Left renal pelvis (tissue), 4 donors: ENCODE measurements around the gene HSPA1L. TPM values are rescaled to one million over a fixed set of nuclear protein-coding genes. Genes with fewer than 3 reads are reported as not detected.
A peak's percentile ranks its signal among the peaks of the same experiment; 100 is the strongest.
"Not testable (repeated sequence)": the region's sequence is repeated elsewhere in the genome, so short reads cannot be mapped to it uniquely, and the experiment has no call there.

Experiments used
- DNase-seq, 4 donors: peaks; one replicate each; pipeline ENCODE4 v3.0.0-alpha.2; 2013; ENCODE audit warnings: low read depth in 4 of 4, low spot score in 3 of 4
- polyA plus RNA-seq, 4 donors: library from polyadenylated mRNA; unstranded; fragments of 120-200 nt; gene quantifications; one replicate each; pipeline ENCODE4 v1.2.1, GENCODE V29; 2013; ENCODE audit not compliant: insufficient read length in 4 of 4

HSPA1L gene
- polyA plus RNA-seq, 4 donors = 3.1 to 4.4 (median 3.7) TPM

DNA sequence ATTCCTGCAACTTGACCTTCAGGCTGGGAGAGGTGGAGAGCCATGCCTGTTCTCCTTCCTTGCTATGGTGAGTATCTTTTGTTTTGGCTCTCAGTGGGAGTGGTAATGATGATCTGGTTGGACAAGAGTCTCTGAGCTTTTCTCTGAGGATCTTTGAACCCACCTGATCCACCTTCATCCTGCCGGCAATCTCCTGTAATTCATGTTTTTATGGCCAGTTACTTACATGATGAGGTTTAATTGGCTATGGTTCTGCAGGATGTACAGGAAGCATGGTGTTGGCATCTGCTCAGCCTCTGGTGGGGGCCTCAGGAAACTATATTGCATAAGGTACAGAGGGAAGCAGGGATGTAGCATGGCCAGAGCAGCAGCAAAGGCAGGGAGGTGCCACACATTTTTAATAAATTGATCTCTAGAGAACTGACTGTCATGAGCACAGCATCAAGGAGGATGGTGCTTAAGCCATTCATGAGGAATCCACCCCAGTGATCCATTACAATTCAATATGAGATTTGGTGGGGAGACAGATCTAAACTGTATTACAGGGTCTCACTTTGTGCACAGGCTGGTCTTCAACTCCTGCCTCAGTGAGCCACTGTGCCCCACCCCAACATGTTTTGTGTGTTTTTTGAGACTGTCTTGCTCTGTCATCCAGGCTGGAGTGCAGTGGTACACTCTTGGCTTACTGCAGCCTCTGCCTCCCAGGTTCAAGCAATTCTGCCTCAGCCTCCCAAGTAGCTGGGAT, 22.5 kb upstream of the HSPA1L start:
- DNase-seq = no peak

GRCh38 chr6:31836474-31837368, 21.6 kb upstream of the HSPA1L start:
- DNase-seq = no peak

DNA sequence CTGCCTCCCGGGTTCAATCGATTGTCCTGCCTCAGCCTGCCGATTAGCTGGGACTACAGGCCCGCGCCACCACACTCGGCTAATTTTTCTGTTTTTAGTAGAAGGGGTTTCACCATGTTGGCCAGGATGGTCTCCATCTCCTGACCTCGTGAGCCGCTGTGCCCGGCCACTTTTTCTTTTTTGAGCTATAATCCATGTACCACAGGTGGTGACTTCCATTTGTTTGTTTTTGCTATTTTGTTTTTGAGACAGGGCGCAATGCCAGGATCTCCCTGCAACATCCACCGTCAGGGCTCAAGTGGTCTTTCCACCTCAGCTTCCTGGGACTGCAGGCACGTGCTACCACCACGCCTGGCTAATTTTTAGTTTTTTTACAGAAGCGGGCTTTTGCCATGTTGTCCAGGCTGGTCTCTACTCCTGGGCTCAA, 21.0 kb upstream of the HSPA1L start:
- no peak for DNase-seq

GRCh38 chr6:31834367-31835250, 19.5 kb upstream of the HSPA1L start:
- DNase-seq = peak; percentile 82 to 86 (median 86)

DNA sequence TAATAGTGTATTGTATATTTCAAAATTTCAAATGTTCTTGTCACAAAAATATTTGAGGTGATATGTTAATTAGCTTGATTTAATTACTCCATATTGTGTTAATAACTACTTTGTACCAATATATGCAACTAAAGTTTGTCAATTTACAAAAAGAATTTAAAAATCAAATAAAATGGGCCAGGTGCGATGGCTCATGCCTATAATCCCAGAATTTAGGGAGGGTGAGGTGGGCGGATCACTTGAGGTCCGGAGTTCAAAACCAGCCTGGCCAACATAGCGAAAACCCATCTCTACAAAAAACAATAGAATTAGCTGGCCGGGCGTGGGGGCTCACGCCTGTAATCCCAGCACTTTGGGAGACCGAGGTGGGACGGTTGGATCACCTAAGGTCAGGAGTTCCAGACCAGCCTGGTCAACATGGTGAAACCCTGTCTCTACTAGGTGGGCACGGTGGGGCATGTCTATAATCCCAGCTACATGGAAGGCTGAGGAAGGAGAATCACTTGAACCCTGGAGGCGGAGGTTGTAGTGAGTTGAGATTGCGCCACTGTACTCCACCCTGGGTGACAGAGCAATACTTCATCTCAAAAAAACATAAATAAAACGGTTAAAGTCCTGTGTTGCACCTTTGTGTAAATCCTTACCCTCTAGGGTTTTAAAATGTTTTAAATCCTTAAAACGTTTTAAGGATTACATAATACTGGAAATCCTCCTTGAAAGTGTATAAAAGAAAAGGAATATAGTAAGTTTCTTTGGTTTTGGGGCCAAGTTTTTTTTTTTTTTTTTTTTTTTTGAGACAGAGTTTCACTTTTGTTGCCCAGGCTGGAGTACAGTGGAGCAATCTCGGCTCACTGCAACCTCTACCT, 16.5 kb upstream of the HSPA1L start:
- DNase-seq = no peak

DNA sequence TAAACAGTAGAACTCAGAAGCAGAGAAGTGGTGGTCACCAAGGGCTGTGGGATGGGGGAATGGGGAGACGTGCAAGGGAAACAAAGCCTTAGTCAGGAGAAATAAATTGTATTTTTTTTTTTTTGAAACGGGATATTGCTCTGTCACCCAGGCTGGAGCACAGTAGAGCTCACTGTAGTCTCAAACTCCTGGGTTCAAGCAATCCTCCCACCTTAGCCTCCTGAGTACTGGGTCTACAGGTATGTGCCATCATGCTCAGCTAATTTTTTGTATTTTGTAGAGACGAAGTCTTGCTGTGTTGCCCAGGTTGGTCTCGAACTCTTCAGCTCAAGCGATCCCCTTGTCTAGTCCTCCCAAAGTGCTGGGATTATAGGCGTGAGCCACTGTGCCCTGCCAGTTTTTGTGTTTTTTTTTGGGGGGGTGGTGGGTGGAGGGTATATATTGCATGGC, 15.8 kb upstream of the HSPA1L start:
- no peak for DNase-seq

DNA sequence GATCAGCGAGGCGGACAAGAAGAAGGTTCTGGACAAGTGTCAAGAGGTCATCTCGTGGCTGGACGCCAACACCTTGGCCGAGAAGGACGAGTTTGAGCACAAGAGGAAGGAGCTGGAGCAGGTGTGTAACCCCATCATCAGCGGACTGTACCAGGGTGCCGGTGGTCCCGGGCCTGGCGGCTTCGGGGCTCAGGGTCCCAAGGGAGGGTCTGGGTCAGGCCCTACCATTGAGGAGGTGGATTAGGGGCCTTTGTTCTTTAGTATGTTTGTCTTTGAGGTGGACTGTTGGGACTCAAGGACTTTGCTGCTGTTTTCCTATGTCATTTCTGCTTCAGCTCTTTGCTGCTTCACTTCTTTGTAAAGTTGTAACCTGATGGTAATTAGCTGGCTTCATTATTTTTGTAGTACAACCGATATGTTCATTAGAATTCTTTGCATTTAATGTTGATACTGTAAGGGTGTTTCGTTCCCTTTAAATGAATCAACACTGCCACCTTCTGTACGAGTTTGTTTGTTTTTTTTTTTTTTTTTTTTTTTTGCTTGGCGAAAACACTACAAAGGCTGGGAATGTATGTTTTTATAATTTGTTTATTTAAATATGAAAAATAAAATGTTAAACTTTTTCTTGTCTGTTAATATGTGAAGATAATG, 14.7 kb upstream of the HSPA1L start:
- DNase-seq = peak in 1 of 4 donors; percentile 68

DNA sequence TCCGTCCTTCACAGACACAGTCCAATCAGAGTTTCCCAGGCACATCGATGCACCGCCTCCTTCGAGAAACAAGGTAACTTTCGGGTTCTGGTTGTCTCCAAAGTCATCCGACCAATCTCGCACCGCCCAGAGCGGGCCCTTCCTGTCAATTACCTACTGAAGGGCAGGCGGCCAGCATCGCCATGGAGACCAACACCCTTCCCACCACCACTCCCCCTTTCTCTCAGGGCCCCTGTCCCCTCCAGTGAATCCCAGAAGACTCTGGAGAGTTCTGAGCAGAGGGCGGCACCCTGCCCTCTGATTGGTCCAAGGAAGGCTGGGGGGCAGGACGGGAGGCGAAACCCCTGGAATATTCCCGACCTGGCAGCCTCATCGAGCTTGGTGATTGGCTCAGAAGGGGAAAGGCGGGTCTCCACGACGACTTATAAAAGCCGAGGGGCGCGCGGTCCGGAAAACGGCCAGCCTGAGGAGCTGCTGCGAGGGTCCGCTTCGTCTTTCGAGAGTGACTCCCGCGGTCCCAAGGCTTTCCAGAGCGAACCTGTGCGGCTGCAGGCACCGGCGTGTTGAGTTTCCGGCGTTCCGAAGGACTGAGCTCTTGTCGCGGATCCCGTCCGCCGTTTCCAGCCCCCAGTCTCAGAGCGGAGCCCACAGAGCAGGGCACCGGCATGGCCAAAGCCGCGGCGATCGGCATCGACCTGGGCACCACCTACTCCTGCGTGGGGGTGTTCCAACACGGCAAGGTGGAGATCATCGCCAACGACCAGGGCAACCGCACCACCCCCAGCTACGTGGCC, 12.4 kb upstream of the HSPA1L start, which contains the start of gene HSPA1B:
TSS of gene HSPA1B (plus strand) at position 453 of the 794 bp plus-strand sequence. CDS start at position 666, 213 bp downstream.
- peak; percentile 98 to 100 (median 100) for DNase-seq

GRCh38 chr6:31826793-31827285, 11.8 kb upstream of the HSPA1L start:
- DNase-seq = peak in 1 of 4 donors; percentile 55

- no peak for DNase-seq
Observed at GRCh38 chr6:31825553-31825952, 10.5 kb upstream of the HSPA1L start.

DNA sequence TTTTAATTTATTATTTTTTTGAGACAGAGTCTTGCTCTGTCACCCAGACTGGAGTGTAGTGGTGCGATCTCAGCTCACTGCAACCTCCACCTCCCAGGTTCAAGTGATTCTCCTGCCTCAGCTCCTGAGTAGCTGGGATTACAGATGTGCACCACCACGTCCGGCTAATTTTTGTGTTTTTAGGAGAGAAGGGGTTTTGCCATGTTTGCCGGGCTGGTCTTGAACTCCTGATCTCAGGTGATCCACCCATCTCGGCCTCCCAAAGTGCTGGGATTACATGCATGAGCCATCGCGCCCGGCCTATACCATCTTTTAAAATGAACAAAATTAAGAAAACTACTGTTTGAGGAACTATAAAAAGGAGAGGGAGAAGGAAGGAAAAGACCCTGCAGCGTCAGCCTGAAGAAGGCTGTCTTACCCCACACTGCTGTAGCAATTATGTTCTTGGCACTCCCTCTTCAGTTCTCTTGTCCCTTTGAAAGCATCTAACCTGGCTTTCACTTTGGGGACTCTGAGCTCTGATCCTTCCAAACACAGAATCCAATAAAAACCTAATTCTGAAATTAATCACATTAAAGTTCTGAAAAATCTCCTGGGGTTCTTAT, 8.6 kb upstream of the HSPA1L start:
- not testable (repeated sequence) for DNase-seq

GRCh38 chr6:31822036-31822821, 7.1 kb upstream of the HSPA1L start:
- peak in 1 of 4 donors; percentile 62 for DNase-seq

DNA sequence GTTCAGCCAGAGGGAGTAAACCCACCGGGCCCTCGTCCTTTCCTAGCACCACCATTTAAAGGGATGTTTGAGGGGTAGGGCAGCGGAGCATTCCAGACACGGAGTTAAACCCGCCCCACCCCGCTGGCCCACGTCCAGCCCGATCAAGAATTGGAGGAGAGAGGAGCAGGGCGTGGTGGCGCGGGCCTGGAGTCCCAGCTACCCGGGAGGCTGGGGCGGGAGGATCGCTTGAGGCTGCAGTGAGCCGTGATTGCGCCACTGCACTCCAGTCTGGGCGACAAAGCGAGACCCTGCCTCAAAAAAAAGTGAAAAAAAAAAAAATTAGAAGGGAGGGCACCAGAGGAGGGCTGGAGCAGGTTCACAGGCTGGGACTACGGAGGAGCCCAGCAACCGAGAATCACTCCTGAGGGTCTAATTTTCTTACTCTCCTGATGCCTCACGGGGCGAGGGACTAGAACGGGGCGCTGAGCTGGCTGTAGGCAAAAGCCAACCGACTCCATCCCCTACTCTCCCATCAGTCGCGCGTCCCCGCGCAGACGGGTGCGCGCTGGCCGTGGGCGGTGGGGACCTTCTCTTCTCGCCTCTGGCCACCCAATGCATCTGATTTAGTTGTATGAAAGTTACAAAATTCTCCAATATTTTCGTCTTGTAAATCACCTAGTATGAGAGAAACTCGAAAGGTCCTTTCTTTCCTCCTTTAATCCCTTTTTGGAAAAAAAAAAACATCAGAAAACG, 6.4 kb upstream of the HSPA1L start:
- peak in 1 of 4 donors; percentile 62 for DNase-seq

DNA sequence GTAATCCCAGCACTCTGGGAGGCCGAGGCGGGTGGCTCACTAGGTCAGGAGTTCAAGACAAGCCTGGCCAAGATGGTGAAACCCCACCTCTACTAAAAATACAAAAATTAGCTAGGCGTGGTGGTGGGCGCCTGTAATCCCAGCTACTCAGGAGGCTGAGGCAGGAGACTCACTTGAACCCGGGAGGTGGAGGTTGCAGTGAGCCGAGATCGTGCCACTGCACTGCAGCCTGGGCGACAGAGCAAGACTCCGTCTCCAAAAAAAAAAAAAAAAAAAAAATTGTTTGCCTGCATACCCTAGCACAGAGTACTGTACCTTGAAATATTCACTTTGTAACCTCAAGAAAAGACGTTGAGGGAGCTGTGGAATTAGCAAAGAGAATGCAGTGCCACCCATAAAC, 5.3 kb upstream of the HSPA1L start:
- DNase-seq = not testable (repeated sequence)

- DNase-seq = no peak
Observed at GRCh38 chr6:31819871-31820299, 4.8 kb upstream of the HSPA1L start.

DNA sequence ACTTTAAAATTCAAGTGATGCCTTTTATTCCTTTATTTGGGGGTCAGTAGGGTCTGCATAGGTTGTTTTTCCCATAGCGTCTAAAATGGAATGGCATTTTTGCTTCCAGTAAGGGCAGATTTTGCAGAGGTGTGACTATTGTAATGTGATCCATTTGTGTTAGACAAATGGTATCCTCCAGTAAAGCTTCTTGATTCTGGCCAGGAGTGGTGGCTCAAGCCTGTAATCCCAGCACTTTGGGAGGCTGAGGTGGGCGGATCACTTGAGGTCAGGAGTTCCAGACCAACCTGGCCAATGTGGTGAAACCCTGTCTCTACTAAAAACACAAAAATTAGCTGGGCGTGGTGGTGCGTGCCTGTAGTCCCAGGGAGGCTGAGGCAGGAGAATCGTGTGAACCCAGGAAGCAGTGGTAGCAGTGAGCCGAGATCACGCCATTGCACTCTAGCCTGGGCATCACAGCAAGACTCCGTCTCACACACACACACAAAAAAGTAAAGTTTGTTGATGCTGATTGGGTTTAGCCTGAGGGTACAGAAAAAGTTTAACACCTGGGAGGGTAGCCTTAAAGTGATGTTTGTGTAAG, 2.9 kb upstream of the HSPA1L start:
- not testable (repeated sequence) for DNase-seq
